Measurements from ENCODE around the gene GRAMD1B.

The GRAMD1B gene

DNA sequence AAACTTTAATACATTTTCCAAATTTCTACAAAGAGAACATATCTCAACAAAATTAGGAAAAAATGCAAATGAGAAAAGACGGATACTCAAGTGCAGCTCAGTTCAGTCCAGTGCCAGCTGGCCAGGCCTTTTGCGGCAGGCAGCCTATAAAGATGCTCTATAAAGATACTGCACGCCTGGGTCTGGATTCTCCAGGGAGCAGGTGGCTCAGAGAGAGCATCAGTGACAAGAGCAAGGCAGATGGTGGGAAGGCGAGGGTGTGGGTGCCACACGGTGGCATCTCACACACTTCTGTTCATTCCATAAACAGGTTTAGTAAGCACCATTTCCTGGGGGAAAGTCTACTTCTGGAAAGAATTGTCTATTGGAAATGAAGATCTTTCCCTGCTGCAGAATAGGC lies 242.5 kb downstream of the GRAMD1B start:
- TF ChIP-seq CTCF (IDR thresholded peaks at IDR 0.05; ENCODE audit: low read depth, low read length): no peak
- no peak overlapping the region for H3K4me3 ChIP-seq (ENCODE audit: low read depth, low read length)

DNA sequence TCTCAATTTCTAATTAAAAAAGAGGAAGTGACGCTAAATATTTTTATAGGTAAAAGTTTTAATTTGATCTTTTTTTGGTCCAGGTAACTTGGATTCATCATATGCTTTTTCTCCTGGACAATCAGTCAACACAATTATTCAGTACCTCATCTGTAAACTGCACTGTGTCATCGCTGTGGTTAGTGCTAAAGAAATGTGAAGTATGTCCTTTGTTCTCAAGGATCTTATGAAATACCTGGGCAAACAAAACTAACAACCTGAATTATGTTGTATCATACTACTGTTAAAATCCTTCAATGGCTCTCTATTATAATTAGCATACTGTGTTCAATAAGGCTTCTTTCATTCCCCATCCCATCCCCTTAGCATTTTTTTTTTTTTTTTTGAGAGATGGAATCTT lies 244.2 kb downstream of the GRAMD1B start:
- TF ChIP-seq CTCF (IDR thresholded peaks at IDR 0.05; ENCODE audit: low read depth, low read length): no peak
- no peak overlapping the region for H3K4me3 ChIP-seq (ENCODE audit: low read depth, low read length)

Data from WI38 (cell line).